ENCODE data around the gene CCHCR1.
"Not testable (repeated sequence)": the region's sequence is repeated elsewhere in the genome, so short reads cannot be mapped to it uniquely, and the experiment has no call there.

CCHCR1 gene

GRCh38 chr6:31173406-31173805, 15.8 kb upstream of the CCHCR1 start:
- no peak for DNase-seq
- Histone ChIP-seq H3K27me3 (replicated peaks) (no peaks in the 10 kb centered on the region), H3K36me3 (replicated peaks) (no peaks in the 10 kb centered on the region), H3K4me3 (ENCODE audit: low read depth, low read length) (no peak overlapping the region), H3K27ac (no peak overlapping the region)
- TF ChIP-seq, protein P1, sequence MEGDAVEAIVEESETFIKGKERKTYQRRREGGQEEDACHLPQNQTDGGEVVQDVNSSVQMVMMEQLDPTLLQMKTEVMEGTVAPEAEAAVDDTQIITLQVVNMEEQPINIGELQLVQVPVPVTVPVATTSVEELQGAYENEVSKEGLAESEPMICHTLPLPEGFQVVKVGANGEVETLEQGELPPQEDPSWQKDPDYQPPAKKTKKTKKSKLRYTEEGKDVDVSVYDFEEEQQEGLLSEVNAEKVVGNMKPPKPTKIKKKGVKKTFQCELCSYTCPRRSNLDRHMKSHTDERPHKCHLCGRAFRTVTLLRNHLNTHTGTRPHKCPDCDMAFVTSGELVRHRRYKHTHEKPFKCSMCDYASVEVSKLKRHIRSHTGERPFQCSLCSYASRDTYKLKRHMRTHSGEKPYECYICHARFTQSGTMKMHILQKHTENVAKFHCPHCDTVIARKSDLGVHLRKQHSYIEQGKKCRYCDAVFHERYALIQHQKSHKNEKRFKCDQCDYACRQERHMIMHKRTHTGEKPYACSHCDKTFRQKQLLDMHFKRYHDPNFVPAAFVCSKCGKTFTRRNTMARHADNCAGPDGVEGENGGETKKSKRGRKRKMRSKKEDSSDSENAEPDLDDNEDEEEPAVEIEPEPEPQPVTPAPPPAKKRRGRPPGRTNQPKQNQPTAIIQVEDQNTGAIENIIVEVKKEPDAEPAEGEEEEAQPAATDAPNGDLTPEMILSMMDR (IDR thresholded peaks at IDR 0.05; ENCODE audit: low read depth, low read length, missing control alignments): no peak
- in situ Hi-C loops (cut with HindIII; ENCODE audit: low pct_ligation_motif_present, low sequenced_read_pairs): no loop called here

- no peak for DNase-seq
- in situ Hi-C loops (cut with HindIII; ENCODE audit: low pct_ligation_motif_present, low sequenced_read_pairs): no loop called here
- TF ChIP-seq, protein P1 (IDR thresholded peaks at IDR 0.05; ENCODE audit: low read depth, low read length, missing control alignments): no peak
- H3K36me3 ChIP-seq (replicated peaks): no peaks in the 10 kb centered on the region
- H3K27me3 ChIP-seq (replicated peaks): no peaks in the 10 kb centered on the region
- no peak overlapping the region for H3K4me3 ChIP-seq (ENCODE audit: low read depth, low read length)
- H3K27ac ChIP-seq: no peak overlapping the region
Measured at GRCh38 chr6:31172973-31173384, 15.4 kb upstream of the CCHCR1 start.

GRCh38 chr6:31171931-31172905, 14.6 kb upstream of the CCHCR1 start:
- Histone ChIP-seq H3K36me3 (replicated peaks) (no peaks in the 10 kb centered on the region), H3K27ac (no peak overlapping the region), H3K4me3 (ENCODE audit: low read depth, low read length) (no peak overlapping the region), H3K27me3 (replicated peaks) (no peaks in the 10 kb centered on the region)
- DNase-seq: no peak
- TF ChIP-seq, protein P1 (IDR thresholded peaks at IDR 0.05; ENCODE audit: low read depth, low read length, missing control alignments): no peak
- in situ Hi-C loops (cut with HindIII; ENCODE audit: low pct_ligation_motif_present, low sequenced_read_pairs): no loop called here

DNA sequence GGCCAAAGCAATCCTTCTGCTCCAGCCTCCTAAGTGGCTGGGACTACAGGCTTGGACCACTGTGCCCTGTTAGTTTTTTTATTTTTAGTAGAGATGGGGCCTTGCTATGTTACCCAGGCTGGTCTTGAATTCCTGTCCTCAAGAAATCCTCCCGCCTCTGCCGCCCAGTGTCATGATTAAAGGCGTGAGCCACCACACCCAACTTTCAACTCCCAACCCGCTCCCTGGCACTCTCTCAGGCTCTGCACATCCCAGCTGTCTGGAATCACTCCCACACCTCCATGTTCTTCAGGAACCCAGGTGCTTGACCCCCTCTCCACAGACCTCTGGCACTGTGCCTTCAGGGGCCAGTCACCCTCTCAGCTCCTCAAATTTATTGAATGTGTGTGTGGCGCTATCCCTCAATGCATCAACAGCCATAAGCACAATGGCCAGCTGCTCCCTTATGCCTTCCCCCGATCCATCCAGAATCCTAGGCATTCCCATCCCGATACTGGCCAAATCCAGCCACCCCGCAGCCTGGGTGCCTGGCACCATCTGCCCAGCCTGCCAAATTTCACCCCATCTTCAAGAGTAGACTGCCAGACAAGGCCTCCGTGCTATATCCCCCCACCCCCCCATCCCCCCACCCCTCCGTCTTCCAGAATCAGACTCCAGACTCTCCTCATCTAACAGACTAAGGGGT, 13.5 kb upstream of the CCHCR1 start:
- in situ Hi-C loops (cut with HindIII; ENCODE audit: low pct_ligation_motif_present, low sequenced_read_pairs): no loop called here
- Histone ChIP-seq H3K27ac (no peak overlapping the region), H3K4me3 (ENCODE audit: low read depth, low read length) (no peak overlapping the region), H3K27me3 (replicated peaks) (no peaks in the 10 kb centered on the region), H3K36me3 (replicated peaks) (no peaks in the 10 kb centered on the region)
- no peak for DNase-seq
- TF ChIP-seq, protein P1 (IDR thresholded peaks at IDR 0.05; ENCODE audit: low read depth, low read length, missing control alignments): no peak

DNA sequence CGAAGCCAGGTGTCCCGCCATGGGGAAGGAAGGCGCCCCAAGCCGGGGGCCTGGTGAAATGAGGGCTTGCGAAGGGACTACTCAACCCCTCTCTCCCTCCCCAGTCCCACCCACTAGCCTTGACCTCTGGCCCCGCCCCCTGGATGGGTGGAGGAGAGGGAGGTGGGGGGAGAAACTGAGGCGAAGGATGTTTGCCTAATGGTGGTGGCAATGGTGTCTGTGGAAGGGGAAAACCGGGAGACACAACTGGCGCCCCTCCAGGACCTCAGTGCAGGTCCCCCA, 12.9 kb upstream of the CCHCR1 start, which contains the start of gene POU5F1:
Gene POU5F1, minus strand, starts transcription at position 83 of the 282 bp plus-strand sequence. Its CDS starts 62 bp downstream, at position 21.
- Histone ChIP-seq H3K4me3 (ENCODE audit: low read depth, low read length) (no peak within 1 kb of the TSS), H3K27ac (no peak within 1 kb of the TSS), H3K36me3 (replicated peaks) (no peaks in the 10 kb centered on the region), H3K27me3 (replicated peaks) (no peaks in the 10 kb centered on the region)
- DNase-seq: no peak
- TF ChIP-seq, protein P1 (IDR thresholded peaks at IDR 0.05; ENCODE audit: low read depth, low read length, missing control alignments): no peak
- in situ Hi-C loops (cut with HindIII; ENCODE audit: low pct_ligation_motif_present, low sequenced_read_pairs): no loop called here

GRCh38 chr6:31169858-31170599, 12.4 kb upstream of the CCHCR1 start:
- H3K27me3 ChIP-seq (replicated peaks); DNase-seq; in situ Hi-C loops (cut with HindIII; ENCODE audit: low pct_ligation_motif_present, low sequenced_read_pairs); H3K4me3 ChIP-seq (ENCODE audit: low read depth, low read length); H3K36me3 ChIP-seq (replicated peaks); H3K27ac ChIP-seq: not testable (repeated sequence)

All from brain microvascular endothelial cell (primary cell).